Stimulated activated CD4-positive, alpha-beta T cell treated with anti-CD3 and anti-CD28 coated beads, Interleukin-15, amount 100 ng/mL, for 48 hours (primary cell): ENCODE data around the gene SMIM24.

Source experiments
- DNase-seq, 2 donors: peaks; one replicate each; pipeline ENCODE4 v3.0.0-alpha.2; 2020; ENCODE audit warnings: low read depth in 2 of 2

The SMIM24 gene

DNA sequence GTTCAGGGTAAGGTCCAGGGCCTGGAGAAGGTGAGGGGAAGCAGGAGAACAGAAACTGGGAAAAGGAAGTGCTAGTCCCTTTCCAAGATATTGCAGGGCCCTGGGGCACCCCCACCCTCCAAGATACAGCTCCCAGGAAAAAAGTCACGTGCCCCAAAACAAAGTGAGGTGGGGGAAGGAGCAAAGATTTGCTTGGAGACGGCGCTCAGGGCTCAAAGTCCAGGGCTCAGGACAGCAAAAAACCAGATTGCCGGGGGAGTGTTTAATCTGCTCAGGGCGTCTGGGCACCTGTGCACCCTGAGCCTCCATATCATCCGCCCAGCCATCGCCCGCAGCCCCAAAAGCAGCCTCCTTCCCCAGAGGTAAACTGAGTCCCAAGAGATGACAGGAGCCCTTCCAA lies 6.3 kb downstream of the SMIM24 start:
- DNase-seq = no peak

DNA sequence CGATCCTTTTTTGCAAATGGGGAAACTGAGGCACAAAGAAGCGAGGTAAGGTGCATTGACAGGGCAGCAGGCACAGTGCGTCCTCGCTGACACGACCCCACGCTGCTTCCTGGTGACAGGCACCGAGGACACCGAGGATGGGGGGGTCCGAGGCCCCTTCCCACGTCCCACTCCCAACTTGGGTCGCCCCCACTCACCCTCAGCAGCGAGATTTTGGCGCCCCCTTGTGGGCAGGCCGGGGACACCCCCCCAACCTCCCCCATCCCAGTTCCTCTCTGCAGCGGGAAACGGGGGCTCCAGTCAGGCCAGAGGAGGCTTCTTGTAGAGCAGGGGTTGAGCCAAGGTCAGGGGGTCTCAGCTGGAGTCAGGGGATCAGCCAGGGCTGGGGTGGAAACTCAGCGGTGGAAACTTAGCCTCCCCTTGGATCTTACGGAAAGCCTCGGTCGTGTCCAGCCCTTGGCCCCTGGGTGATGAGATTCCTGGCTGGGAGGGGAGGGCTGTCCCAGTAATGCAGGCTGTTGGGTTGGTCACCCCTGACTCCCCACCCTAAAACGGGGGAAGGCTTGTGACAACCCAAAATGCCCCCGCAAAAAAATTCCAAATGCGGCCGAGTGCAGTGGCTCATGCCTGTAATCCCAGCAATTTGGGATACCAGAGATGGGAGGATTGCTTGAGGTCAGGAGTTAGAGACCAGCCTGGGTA lies 8.2 kb downstream of the SMIM24 start:
- peak in 1 of 2 donors; percentile 25 for DNase-seq

DNA sequence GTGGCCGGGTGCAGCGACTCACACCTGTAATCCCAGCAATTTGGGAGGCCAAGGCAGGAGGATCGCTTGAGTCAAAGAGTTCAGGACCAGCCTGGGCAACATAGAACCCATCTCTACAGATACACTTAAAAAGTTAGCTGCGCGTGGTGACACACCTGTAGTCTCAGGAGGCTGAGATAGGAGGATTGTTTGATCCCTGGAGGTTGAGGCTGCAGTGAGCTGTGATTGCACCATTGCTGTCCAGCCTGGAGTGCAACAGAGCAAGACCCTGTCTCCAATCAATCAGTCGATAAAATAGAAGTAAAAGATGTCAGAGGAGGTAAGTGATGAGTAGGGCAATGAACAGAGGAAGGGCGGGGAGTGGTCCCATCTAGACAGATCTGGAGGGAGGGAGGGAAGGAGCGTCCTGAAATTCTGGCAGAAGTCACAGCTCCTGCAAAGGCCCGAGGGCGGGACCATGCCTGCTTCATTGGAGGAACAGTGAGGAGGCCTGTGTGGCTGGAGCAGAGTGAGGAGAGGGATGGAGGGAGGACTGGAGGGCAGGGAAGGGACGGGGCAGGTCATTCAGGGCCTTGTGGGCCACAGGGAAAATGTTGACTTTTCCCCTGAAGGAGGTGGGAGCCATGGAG lies 9.7 kb downstream of the SMIM24 start:
- no peak for DNase-seq

DNA sequence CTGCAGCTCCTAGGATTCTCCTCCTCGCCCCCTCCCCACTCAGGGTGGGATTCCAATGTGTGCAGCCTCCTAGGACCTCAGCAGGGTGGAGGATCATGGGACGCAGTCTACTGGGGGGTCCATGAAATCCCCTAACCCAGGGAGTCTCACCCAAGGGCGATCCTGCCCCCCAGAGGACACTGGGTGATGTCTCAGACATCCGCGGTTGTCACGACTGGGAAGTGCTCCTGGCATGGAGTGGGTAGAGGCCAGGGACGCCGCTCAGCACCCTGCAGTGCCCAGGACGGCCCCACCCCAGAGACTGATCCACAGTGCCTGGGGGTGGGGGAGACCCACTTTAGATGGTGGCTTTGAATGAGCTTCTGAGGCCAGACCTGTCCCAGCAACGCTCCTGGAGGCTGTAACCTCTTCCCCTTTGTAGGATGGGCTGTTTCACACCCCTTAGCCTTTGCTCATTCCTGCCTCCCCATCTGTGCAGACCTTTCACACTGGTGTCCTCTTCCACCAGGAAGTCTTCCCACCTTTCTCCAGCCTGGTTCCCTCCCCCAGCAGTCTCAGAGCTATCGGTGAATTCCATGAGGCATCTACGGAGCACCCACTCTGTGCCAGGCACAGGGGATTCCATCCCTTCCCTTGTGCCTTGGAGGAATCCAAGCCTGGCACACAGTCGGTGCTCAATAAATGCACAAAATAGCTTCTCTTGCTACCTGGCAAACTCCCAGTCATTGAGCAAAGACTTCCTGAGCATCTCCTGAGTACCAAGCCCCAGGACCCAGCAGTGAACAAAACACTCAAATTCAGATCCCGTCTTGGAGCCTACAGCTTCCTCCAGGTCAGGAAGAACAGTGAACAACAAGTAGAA lies 10.5 kb downstream of the SMIM24 start:
- no peak for DNase-seq

DNA sequence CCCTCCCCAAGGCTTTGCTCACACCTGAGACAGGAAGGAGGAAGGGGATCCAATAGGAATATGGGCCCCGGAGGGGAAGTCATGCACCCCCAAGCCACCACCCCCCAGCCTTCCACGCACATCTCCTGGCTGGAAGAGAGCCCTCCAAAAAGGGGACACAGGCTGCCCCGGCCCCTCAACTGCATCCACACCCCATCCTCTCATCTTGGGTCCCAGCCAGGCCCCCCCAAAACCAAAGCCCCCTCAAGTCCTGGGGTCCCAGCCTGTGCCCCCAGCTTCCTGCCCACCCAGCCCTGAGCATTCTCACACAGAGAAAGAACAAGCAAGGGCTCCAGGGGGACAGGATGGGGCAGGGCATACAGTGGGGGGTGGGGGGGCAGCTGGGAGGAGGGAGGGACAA lies 12.1 kb downstream of the SMIM24 start:
- DNase-seq = no peak

DNA sequence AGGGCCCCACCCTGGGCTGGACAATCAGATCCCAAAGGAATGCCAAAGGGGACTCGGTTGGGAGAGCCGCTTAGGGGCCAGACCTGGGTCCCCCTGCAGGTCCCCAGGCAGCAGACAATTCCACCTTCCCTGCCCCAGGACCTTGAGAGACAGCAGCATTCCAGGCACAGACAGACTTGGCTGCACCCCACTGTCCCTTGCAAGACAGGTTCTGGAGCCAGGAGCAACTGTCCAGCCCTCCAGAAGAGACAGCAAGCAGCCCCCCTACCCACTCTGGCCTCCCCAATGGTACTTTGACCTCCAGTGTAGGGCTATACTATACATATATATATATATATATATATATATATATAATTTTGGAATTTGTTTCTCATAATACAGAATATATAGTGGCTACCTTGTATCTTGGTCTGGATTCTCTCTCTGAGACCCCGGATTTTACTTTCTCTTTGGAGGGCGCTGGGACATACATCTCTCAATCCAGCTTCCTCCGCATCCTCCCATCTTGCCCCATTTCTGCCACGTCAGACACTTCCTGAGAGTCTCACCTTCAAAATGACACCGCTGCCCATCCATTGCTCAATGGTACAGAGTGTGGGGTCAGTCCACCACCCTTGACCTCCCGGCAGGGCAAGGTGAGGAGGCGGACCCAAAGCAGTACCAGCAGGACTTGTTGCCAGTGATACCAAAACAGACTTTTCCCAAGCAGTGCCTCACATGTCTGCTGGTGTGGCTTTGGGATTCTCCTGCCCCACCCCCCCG lies 12.7 kb downstream of the SMIM24 start:
- DNase-seq = no peak

DNA sequence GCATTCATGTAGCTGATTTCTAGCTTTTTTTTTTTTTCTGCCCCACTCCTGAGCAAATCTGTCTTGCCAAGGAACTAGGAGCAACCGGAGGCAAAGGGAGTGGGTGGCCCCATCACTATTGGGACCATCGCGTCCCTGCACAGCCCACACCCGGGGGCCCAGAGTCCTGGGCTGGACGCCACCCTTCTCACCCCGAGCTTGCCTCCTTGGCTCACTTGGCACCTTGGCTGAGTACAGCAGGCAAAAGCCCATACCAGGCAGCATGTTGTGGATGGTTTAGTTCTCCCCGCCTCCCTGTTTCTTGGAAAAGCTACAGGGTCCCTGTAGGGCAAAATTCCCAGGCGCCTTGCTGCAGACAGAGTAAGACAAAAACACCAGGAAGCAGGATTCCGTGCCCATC lies 13.7 kb downstream of the SMIM24 start:
- DNase-seq = no peak

DNA sequence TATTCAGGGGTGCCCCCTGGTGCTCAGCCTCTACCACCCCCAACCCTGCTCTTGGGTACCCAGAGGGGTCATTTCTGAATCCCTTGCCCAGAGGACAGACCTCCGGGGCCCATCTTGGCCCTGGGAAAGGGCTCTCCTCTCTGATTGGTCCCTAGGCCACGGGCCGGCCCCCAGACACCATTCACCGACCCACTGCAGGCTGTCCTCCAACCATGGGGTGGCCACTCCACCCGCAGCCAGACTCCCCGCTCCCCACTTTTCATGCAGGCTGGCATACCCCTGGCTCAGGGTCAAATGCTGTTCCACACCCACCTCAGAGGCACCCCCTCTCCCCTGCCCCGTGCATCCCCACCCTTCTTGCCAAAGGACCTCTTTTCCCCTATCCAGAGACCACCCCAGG lies 14.8 kb downstream of the SMIM24 start:
- DNase-seq = no peak

DNA sequence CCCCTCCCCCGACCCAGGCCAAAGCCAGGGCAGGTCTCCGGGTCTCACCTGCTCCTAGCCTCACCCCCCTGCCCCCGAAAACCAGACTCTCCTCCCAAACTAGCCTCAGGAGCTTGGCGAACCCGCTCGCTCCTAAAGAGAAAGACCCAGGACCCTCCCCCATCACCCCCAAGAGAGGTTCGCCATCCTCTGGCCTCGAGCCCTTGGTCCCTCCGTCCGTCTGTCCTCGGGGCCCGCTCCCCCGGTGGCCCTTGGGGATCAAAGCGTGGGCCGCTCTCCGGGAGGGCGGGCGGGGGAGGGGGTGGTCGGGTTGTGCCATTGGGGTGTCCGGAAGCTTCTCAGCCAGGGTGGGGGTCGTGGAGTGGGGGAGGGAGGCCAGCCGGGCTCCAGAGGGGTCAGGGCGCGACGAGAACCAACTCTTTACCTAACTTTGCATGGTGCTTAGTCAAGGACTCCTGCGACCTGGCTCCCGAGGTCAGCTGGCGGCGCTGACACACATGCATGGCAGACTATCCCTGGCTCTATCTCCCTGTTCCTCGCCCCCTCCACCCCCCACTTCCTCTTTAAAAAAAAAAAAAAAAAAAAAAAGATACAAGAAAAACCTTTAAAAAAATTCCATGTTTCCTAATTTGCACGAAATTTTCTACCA lies 15.6 kb downstream of the SMIM24 start:
- DNase-seq = no peak

DNA sequence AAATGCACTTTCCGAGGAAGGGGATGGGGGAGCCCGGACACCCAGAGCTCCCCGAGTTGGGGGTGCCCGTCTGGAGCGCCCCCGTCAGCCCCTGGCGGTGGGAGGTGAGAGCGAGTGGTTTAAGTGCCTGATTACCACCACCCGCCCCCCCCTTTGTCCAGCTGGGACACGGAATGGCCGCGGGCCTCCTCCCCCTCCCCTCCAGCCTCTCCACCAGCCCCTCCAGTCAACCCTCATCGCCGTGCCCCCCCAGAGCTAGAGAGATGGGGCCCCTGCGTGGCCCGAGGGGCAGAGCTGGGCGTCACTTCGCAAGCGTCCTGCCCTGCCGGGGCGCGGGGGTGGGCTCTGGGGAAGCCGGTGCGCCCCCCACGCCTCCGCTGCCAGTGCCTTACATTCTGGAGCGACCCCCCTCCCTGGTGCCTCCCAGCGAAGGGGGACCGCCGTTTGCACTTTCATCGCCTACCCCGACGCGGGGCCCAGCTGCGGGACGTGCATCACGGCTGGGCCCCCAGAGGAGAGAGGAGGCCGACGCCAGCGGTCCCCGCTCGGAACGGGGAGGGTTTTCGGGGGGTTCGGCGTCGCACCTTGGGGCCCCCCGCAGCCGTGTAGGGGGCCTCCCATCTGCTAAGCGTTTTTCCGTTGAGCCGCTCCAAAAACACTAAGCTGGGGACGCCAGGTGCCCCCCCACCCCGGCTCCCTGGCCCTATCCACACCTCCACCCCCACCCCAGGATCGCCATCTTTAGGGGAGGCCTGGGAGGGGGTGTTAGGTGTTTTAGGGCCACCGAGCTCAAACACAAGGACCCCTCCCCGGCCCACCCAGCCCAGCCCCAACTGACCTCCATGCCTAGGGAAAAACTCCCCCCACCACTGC lies 16.4 kb downstream of the SMIM24 start:
- DNase-seq = no peak

DNA sequence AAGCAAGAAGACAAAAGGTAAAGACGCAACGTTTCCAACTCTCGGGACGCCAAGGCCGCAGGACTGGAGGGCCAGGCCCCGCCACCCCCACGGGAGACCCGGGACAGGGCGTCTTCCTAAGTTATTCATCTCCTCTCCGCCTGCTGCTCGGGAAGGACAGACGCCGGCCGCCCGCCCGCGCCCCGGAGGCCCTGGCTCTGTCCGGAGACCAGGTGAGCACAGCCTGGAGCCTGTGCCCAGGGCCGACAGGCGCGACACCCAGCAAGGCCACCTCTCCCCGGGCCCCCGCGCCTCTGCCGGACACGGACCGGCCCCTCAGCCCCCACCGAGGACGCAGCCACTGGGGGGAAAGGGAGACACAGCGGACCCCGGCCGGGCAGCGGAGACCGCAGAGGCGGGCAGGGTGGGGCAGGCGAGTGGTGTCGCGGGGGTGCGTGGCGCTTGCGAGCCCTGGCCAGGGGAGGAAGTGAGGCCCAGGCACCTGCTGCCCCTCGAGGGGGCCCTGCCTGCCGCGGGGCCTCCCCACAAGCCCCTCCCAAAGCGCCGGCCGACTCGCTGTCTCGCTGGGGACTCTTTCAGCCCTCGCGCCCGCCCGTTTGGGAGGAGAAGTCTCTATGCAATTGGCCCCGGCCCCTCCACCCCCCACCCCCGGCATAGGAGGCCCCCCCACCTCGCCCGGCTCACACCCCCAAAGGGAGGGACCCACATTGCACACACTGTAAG lies 17.2 kb downstream of the SMIM24 start:
- no peak for DNase-seq

DNA sequence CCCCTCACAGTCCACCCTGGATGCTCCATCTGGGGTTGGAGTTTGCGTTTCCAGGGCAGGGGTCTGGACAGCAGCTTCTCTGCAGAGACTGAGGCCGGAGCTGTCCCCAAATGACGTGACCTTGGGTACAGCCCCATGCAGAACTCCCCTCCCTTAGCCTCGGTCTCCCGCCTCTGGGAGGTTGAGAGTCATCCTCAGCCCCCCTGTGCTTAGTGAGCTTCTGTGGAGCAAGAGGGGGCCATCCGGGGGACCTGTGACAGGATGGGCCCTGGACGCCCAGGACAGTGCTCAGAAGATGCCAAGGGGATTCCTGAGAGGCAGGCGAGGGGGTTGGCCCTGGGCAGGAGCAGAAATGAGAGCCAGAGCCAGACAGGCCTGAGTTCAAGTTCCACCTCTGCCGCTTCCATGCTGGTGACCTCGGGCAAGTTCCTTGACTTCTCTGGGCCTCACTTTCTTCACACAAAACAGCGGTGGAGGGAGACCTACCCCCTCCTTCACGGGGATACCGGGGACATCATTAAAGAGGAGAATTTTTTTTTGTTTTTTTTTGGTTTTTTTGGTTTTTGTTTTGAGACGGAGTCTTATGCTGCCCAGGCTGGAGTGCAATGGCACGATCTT lies 20.3 kb downstream of the SMIM24 start:
- no peak for DNase-seq

DNA sequence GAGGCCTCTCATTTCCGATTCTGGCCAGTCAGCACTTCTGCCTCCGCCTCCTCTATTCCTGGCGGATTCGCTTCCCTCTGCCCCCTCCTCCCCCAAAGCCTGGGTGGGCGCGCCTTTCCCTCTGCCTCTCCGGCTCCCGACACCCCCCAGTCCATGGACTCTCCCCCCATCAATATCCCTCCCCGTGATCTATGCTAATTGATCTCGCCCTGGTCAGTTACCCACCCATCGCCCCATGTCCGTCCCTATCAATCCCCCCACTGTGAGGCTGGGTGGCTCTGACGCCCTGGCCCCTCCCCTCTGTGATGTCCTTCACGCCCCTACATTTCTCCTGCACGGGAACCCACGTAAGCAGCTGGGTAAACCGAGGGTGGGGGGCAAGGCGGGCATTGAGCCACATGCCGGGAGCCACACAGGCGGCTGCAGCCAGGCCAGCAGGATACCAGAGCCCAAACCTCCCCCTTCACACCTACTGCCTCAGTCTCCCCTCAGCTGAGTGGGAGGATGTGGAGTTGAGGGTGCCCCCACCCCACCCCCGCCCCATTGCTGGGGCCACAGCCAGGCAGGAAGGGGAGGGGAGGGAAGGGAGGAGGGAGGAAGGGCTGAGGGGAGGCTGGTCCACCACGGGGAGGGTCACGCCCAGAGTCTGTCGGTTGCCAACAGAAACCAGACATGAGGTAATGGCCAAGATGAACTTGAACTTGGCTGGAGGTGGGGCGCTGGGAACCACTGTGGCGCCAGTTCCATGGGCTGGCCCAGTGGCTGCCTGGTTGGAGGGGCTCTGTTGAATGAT lies 21.0 kb downstream of the SMIM24 start:
- DNase-seq = no peak

DNA sequence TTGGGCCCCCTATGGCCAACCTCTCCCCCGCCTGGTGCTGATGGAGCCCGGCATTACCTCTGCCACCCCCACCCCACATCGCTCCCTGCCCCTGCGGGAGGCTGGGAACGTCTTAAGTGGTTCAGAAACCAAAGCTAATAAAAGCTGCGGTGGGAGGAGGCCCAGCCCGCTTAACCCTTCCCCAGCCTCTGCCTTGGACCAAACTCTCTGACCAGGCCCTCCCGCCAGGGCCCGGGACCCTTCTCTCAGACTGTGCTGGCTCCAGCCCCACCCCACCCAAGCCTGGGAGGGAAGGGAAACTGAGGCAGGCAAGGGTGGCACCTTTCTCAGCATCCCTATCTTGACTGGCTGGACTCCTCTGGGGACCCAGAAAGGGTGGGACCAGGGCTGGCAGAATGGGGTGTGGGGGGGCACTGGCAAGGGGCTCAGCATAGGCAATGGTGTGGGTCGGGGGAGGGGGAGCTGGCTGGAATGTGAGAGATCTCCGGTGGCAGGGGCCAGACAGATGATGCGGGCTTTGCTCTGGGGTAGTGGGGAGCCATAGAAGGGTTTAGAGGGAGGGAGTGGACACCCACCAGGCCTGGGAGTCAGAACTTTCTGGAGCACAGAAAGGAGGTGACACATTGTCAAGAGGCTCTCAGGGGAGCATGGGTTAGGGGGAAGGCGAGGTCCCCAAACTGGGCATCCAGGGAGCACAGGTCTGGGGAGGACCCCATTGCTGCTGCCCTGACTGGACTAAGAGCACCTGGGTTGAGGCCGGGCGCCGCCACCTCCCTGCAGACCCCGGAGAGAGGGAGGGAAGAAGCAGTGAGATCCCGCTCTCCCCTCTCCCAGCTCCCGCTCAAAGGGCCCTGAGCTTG lies 21.9 kb downstream of the SMIM24 start:
- DNase-seq = no peak

DNA sequence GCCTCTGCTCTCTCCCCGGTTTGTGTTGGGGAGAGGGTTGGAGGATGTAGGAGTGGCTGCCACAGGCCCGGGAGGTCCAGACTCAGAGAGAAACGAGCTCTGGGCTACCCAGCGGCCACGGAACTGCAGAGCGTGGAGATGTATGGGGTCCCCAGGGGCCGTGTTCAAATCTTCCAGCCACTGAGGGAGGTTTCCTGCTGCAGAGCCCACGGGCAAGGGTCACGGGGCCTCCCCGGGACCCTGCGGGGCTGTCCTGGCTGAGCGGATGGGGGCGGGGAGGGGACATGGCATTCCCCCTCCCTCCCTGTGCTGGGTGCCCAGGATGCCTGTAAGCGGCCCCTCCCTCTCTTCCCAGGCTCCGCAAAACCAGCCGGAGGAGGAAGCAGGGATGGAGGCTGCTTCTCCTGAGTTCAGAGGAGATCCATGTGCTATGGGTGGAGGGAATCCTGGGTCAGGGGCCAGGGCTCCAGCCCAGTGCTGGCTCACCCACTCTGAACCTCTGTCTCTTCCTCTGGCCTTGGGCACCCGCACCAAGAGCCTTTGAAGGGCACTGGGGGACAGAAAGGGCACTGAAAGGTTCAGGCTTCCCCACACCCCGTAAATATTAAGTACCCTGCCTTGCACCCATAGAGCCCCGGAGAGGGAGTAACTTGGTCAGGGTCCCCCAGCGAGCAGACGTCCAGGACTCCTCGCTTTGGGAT lies 22.6 kb downstream of the SMIM24 start:
- no peak for DNase-seq

DNA sequence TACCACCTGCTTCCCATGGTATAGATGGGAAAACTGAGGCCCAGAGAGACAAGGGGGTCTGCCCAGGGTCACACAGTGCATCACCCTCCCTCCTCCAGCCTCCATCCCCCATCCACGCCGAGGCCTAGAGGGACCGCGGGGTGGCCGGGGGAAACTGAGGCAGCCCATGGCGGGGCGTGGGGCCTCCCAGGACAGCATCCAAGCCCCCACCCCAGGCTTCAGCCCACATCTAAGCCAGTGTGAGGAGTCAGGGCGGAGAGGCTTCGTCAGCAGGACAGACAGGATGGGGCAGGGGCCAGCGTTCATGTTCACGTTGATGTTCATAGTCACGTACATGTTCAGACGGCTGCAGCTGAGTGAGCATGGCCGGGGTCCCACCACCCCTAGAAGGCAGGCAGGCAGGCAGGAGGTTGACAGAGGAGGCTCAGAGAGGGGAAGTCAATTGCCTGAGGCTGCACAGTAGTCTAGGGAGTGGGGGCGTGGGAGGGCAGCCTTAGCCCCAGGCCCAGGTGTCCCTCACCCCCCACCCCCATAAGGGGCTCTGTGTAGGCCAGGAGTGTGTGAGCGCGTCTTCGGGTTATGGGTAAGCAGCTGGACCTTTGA lies 23.3 kb downstream of the SMIM24 start:
- DNase-seq = no peak
